NT2/D1 (cell line): ENCODE results near the gene RNF135.

Experiments used
- SUZ12 ChIP-seq: IDR thresholded peaks from 2 replicates; pipeline ENCODE4 v1.6.1; 2011; ENCODE audit not compliant: insufficient read length, insufficient read depth; ENCODE audit errors: extremely low read depth
- YY1 ChIP-seq: IDR thresholded peaks from 2 replicates; pipeline ENCODE4 v1.6.1; 2011; ENCODE audit not compliant: insufficient read length, insufficient read depth
- ZNF274 ChIP-seq: IDR thresholded peaks from 2 replicates; pipeline ENCODE4 v1.6.1; 2011; ENCODE audit warnings: mild to moderate bottlenecking, low read depth, low read length

GRCh38 chr17:30970831-30971567 is at the start of gene RNF135:
- TF ChIP-seq ZNF274 = no peak
- TF ChIP-seq YY1 = peak; percentile 36
- no peak for TF ChIP-seq SUZ12
